SH-SY5Y (cell line): Measurements from ENCODE around the gene NIPAL4.

Experiments used
- GATA2 ChIP-seq: IDR thresholded peaks from 2 replicates; pipeline ENCODE4 v1.6.1; 2011; ENCODE audit warnings: mild to moderate bottlenecking, low read depth, low read length
- GATA3 ChIP-seq: IDR thresholded peaks from 2 replicates; pipeline ENCODE4 v1.6.1; 2011; ENCODE audit warnings: low read depth, mild to moderate bottlenecking, low read length, moderate library complexity

GRCh38 chr5:157447201-157447637 lies 12.8 kb upstream of the NIPAL4 start:
- TF ChIP-seq GATA2: no peak
- no peak for TF ChIP-seq GATA3
